Fibroblast of mammary gland (primary cell): ENCODE results near the gene GPR160.
A peak's percentile ranks its signal among the peaks of the same experiment; 100 is the strongest.

Source experiments
- DNase-seq: peaks from one replicate; pipeline ENCODE4 v3.0.0-alpha.2; 2010; ENCODE audit warnings: low read depth
- H3K4me3 ChIP-seq: 2 replicates; pipeline ENCODE4 v1.5.1; 2011; ENCODE audit warnings: low read depth, mild to moderate bottlenecking, low read length, moderate library complexity; ENCODE audit not compliant: control insufficient read depth
- CTCF ChIP-seq: conservative IDR thresholded peaks from 2 replicates; pipeline ENCODE4 v1.5.1; 2011; ENCODE audit warnings: low read depth, low read length, inconsistent platforms; ENCODE audit not compliant: control insufficient read depth, insufficient read depth

GPR160 gene

GRCh38 chr3:170043506-170043905, 5.7 kb downstream of the GPR160 start:
- H3K4me3 ChIP-seq, result no peak overlapping the region
- TF ChIP-seq CTCF, result no peak
- no peak for DNase-seq

GRCh38 chr3:170044271-170044670, 6.5 kb downstream of the GPR160 start:
- DNase-seq, result no peak

GRCh38 chr3:170044795-170045244, 7.0 kb downstream of the GPR160 start:
- H3K4me3 ChIP-seq, result no peak overlapping the region
- DNase-seq, result no peak
- TF ChIP-seq CTCF, result no peak

More at GRCh38 chr3:170044271-170044670, 6.5 kb downstream of the GPR160 start:
- no peak overlapping the region for H3K4me3 ChIP-seq
- TF ChIP-seq CTCF, result no peak

GRCh38 chr3:170046269-170047132, 8.7 kb downstream of the GPR160 start:
- no peak for TF ChIP-seq CTCF
- no peak overlapping the region for H3K4me3 ChIP-seq
- DNase-seq, result no peak

GRCh38 chr3:170047133-170047404, 9.3 kb downstream of the GPR160 start:
- TF ChIP-seq CTCF, result no peak
- no peak for DNase-seq
- no peak overlapping the region for H3K4me3 ChIP-seq

- peak; percentile 42 for DNase-seq
- no peak for TF ChIP-seq CTCF
- H3K4me3 ChIP-seq, result no peak overlapping the region
Measured at GRCh38 chr3:170049146-170050000, 11.6 kb downstream of the GPR160 start.
